GM04503 (cell line): ENCODE measurements around the gene GRIFIN.

Source experiments
- DNase-seq: peaks from one replicate; pipeline ENCODE4 v3.0.0-alpha.2; 2012; ENCODE audit warnings: low read depth

GRIFIN gene

GRCh38 chr7:2512713-2513112 lies 36.5 kb upstream of the GRIFIN start:
- DNase-seq, result no peak

DNA sequence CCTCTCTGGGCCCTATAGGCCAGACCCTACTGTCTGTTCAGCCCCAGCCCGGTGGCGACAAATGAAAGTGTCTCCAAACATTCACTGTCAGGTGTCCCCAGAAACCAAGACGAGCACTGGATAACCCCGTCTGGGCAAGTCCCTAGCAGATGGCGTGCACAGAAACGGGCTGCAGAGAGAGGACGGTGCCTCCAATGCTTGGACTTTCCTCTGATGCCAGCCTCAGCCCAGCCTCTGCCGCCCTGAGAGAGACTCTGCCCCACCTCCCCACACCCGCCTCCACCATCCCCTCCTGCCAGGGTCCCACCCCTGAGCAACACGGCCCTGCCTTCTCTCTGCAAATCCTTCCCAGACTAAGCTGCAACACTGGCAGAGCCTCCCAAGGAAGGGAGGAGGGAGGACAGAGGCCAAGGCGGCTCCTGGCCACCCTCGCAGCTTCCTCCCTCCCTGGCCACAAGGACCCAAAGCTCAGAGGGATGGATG lies 36.0 kb upstream of the GRIFIN start:
- DNase-seq, result no peak

DNA sequence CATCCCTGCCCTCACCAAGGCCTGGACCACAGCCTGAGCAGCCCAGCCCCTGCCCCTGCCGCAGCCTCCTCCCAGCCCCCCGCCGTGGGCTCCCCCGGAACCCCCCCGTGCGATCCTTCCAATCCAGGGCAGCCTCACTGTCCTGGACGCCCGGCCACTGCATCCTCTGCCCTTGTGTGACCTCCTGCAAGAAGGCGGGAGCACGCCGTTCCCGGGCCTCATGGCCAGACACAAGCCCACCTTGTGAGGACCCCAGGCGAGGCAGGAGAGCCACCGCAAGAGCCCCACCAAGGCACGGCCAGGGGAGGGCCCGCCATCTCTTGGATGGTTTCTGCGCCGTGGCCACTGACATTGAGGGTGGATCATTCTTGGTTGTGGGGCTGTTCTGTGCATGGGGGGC lies 35.6 kb upstream of the GRIFIN start:
- DNase-seq, result no peak

DNA sequence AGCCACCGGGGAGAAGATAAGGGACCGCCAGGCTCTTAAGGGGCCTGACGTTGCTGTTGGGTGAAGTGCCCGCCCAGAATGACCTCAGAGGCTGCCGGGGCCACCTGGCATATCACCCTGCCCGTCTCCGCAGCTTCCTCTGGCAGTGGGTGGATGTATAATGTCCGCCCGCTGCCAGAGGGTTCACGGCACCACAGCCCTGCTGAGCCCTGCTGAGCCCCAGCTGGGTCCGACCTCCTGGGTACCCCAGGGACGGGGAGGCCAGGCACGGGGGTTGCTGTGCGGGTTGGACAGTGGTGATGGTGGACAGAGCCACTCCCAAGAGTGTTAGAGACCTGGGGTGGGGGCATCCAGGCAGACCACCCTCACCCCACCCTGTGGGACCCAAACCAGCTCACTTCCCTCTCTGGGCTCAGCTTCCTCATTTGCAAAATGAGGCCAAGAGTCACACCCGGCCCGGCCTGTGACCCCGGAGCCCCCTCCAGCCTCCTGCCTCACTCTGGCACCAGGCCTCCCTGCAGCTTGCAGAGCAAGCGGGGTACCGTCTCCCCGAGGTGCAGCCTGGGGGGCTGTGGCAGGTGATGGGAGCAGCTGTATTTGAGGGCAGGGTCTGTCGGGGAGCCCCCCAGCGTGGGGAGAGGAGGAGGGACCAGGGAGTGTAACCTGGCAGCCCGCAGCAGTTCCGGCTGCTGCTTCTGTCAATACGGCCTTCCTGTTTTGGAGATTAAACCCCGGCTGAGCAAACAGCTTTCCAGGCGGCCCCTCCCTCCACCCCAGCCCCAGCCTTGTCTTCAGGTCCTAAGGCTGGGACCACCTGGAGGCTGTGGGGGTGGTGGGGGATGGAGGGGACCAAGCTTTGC lies 34.9 kb upstream of the GRIFIN start:
- DNase-seq, result no peak

- no peak for DNase-seq
Measured at GRCh38 chr7:2510130-2510776, 34.1 kb upstream of the GRIFIN start.

DNA sequence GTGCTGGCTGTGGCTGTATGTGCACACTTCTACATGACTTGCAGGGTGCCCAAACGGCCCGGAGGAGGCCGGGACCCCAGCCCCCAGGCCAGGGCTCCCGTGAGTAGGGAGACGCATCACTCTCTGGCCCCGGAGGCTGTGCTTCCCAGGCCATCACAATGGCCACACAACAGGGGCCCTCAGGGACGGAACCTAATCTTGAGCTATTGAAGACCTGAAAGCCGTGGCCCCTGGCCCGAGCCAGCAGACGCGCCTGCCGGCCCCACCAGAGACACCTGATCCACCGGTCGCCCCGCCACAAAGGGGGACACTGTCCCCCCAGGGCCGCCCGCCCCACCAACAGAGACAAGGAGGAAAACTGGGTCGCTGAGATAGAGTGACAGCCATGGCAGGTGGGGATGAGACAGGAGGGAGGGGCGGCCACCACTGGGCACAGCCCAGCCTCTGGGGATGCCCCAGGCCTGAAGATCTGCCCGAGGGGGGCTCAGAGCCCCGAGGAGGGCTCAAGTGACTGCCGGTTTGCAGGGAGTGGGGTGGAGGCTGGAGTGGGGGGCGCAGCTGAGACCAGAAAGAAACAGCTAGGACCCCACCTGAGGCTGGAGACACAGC lies 33.2 kb upstream of the GRIFIN start:
- no peak for DNase-seq

- no peak for DNase-seq
Measured at GRCh38 chr7:2508327-2509215, 32.4 kb upstream of the GRIFIN start.

DNA sequence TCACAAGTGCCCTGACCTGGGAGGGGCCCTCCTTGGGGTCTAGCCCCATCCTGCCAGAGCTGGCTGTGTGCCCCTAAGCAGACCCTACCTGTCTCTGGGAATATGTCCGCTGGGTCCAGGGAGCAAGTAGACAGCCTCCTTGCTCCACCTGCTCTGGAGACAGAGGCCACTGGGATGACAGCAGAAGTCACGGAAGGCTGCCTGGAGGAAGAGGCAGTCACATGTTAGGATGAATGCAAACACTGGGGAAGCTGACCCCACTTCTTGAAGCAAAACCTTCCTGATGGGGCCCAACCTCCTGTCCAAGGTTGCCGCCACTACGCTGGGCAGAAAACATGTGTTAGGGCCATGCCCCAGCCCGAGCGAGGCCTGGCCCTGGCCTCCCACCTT lies 31.7 kb upstream of the GRIFIN start:
- DNase-seq, result no peak

GRCh38 chr7:2507208-2507916 lies 31.2 kb upstream of the GRIFIN start:
- no peak for DNase-seq

DNA sequence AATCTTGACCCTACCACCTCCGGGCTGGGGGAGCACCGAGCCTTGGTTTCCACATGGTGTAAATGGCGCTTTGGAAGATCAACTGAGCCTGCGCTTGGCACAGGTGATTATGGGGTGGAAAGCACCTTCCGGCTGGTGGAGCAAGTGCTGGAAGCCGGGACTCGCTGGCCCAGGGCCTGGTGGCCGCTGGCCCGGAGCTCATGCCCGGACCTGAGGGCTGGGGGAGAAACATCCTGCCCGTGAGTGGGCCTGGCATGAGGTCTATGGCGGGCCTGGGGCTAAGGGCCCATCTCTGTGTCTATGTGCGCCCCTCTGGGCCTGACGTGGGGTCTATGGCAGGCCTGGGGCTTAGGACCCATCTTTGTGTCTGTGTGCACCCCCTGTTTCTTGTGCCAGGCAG lies 29.2 kb upstream of the GRIFIN start:
- DNase-seq, result no peak

DNA sequence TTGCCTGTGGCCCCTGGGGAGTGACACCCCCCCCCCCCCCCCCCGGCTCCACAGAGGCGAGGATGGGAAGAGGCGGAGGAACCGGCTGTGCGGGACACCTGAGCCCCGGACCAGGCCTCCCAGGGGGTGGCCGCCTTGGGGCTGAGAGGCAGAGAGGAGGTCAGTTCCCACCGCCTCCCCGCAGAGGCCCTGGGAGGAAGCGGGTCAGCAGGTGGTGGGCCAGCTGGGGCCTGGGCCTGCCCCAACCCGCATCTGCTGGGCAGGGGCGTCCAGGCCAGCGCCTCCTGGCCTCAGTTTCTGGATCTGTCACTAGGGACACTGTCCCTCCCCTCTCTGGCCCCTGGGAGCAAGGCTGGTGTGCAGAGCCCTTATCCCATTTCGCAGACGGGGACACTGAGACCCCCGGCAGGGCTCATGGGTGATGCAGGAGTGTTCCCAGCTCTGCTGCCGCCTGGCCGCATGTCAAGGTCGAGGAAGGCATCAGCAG lies 28.7 kb upstream of the GRIFIN start:
- no peak for DNase-seq

- no peak for DNase-seq
Measured at GRCh38 chr7:2504128-2504888, 28.1 kb upstream of the GRIFIN start.

DNA sequence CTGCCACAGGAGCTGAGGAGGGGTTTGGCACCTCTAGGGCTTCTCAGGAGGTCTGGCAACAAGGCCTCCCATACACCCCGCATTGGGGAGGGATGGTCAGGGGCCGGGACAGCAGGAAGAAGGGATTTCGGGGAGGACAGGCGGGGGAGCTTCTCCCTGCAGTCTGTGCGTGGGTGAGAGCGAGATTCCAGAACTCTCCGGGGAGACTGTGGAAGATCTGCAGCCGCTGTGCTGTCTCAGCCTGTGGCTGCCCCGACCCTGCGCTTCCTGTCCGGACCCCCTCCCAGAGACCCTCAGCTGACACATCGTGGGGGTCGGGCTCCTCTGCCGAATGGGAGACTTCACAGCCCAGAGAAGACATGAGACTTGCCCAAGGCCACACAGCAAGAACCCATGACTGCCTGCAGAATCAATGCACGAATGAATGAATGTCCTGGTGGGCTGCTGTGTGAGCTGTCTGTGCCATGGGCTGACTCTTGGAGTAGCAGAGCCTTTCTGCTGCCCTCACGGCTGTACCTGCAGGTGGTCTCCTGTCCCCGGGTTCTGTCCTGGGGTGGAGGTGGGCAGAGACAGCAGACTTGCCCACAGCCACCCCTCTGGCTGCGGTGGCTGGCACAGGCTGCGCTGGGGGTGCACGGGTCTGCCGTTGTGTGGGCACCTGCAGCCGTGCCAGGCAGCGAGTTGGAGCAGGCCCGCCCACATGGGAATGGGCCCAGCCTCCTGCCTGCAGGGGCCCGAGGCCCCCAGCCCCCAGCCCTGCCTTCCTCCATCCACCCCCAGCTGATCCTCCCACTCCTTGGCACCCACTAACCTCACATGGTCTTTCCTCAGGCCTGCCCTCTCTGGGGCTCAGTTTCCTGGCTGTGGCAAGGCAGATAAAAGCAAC lies 27.1 kb upstream of the GRIFIN start:
- no peak for DNase-seq

DNA sequence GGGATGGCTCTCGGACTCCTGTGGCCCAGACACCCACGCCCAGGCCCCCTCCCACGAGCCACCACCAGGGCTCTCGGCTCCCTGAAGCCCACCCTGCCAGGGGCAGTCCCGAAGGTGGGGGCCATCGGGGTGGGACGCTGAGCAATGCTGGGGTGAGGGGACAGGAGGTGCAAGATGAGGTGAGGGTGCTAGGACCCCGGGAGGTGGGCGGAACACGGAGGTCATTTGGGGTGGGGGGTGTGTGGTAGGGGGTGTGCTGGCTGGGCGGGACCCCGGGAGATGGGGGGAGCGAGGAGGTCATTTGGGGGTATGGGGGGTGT lies 26.4 kb upstream of the GRIFIN start:
- no peak for DNase-seq

- DNase-seq, result no peak
Measured at GRCh38 chr7:2501947-2502646, 25.9 kb upstream of the GRIFIN start.

- no peak for DNase-seq
Measured at GRCh38 chr7:2500701-2501100, 24.5 kb upstream of the GRIFIN start.

DNA sequence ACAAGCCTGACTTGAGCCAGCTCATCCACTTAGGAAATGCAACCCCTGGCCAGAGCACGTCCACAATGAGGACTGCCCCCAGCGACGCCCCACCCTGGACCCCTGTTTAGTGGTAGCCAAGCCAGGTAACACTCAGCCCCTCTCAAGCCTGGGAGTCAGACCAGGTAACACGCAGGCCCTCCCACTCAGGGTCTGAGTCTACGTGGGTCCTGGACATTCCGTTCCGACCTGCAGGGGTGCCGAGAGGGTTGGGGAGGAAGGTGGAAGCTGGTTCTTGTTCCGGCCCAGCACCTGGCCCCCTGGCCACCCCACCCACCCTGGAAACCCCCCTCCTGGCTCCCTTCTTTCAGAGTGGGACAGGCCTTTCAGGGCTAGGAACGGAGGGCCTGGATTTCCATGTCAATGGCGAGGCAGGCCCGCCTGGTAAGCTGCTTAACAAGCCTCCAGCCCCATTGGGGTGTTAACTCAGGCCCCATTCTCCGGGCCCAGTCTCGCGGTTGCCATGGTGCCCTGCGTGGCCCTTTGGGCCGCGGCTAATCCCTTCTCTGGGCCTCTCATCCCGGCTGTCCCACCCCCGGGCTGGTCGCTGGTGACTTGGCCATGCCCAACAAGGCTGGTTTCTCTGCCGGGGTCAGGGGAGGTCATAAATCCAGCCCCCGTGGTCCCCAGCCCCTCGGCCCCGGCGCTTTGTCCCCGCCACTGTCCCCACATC lies 23.7 kb upstream of the GRIFIN start:
- DNase-seq, result no peak

DNA sequence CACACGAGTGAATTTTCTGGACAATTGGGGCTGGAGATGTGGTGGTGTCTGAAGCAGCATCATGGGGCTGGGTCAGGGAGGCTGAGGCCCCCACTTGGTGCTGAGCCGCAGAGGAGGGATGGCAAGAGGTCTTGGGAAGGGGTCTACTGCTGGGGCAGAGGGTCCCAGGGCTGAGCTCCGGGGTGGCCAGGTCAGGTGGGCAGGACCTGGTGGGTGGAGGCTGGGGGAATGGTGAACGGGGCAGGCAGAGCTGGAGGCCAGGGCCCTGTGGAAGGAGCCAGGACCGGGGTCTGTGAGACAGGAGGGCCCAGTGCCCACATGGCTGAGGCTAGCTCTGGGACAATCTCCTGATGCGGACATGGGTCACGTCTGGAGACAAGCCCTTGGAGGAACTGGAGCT lies 23.0 kb upstream of the GRIFIN start:
- DNase-seq, result no peak
